IMR-90 (cell line): ENCODE measurements around the gene CCDC33. TPM values are rescaled to one million over a fixed set of nuclear protein-coding genes. Genes with fewer than 3 reads are reported as not detected.

Source experiments
- ATAC-seq: fragments of 200-7000 bp; cut with Tn5 transposase; 2 replicates; pipeline ENCODE4 v1.9.1; 2020; ENCODE audit warnings: low read depth, mild to moderate bottlenecking, moderate library complexity
- BruUV-seq: library from RNA; stranded (reverse); fragments of 400-500 nt; replicated peaks from 2 replicates; lab custom pipeline; 2021; lab: Mats Ljungman, UMichigan
- CTCF ChIA-PET: fragments of 300-600 bp; formaldehyde crosslinking; extraction: SDS; loops from one replicate; lab custom pipeline; 2021; ENCODE audit warnings: antibody characterized with exemption; lab: Yijun Ruan, JAX
- POLR2A ChIA-PET: fragments of 300-600 bp; sonication (Branson Sonifier 250); formaldehyde crosslinking; loops from one replicate; lab custom pipeline; 2022; ENCODE audit warnings: antibody characterized with exemption; ENCODE audit not compliant: unreplicated experiment; lab: Charles Lee
- DNase-seq: peaks from one replicate; pipeline ENCODE4 v3.0.0; 2013
- H2AFZ ChIP-seq: replicated peaks from 2 replicates; pipeline ENCODE3; 2013; ENCODE audit warnings: low read length, mild to moderate bottlenecking; ENCODE audit not compliant: poor library complexity
- H2AK5ac ChIP-seq: 2 replicates; pipeline ENCODE4 v1.6.1; 2013; ENCODE audit warnings: low read depth, low read length, inconsistent platforms
- H2AK9ac ChIP-seq: replicated peaks from 2 replicates; pipeline ENCODE3; 2013; ENCODE audit warnings: mild to moderate bottlenecking, low read depth, low read length, moderate library complexity; ENCODE audit not compliant: poor library complexity
- H2BK120ac ChIP-seq: 2 replicates; pipeline ENCODE4 v1.6.1; 2013; ENCODE audit warnings: low read depth, low read length, inconsistent platforms
- H2BK15ac ChIP-seq: 3 replicates; pipeline ENCODE4 v1.6.1; 2013; ENCODE audit warnings: low read depth, low read length, inconsistent platforms
- H2BK20ac ChIP-seq: 2 replicates; pipeline ENCODE4 v1.6.1; 2013; ENCODE audit warnings: low read depth, mild to moderate bottlenecking, inconsistent platforms, low read length, moderate library complexity
- H2BK5ac ChIP-seq: 2 replicates; pipeline ENCODE4 v1.6.1; 2013; ENCODE audit warnings: mild to moderate bottlenecking, low read depth, low read length, inconsistent platforms; ENCODE audit not compliant: poor library complexity, severe bottlenecking
- H3K14ac ChIP-seq: replicated peaks from 2 replicates; pipeline ENCODE4 v1.6.1; 2013; ENCODE audit warnings: low read depth, low read length, inconsistent platforms
- H3K18ac ChIP-seq: 2 replicates; pipeline ENCODE4 v1.6.1; 2013; ENCODE audit warnings: low read depth, low read length, control low read depth
- H3K23ac ChIP-seq: 2 replicates; pipeline ENCODE4 v1.6.1; 2013; ENCODE audit warnings: low read depth, low read length, inconsistent platforms
- H3K27ac ChIP-seq: 2 replicates; pipeline ENCODE4 v1.5.1; 2013; ENCODE audit warnings: mild to moderate bottlenecking, control low read depth, low read length; ENCODE audit not compliant: insufficient read depth
- H3K27me3 ChIP-seq: 2 replicates; pipeline ENCODE4 v1.6.1; 2013; ENCODE audit warnings: low read length; ENCODE audit not compliant: control insufficient read depth, insufficient read depth
- H3K36me3 ChIP-seq: 2 replicates; pipeline ENCODE4 v1.6.1; 2013; ENCODE audit warnings: low read length, mixed read lengths; ENCODE audit not compliant: control insufficient read depth, insufficient read depth
- H3K4ac ChIP-seq: 2 replicates; pipeline ENCODE4 v1.6.1; 2013; ENCODE audit warnings: low read depth, low read length, inconsistent platforms
- H3K4me1 ChIP-seq: 2 replicates; pipeline ENCODE4 v1.6.1; 2013; ENCODE audit warnings: low read length, mixed read lengths; ENCODE audit not compliant: control insufficient read depth, insufficient read depth
- H3K4me2 ChIP-seq: 2 replicates; pipeline ENCODE4 v1.6.1; 2013; ENCODE audit warnings: low read depth, mild to moderate bottlenecking, control low read depth, low read length, moderate library complexity
- H3K4me3 ChIP-seq: 2 replicates; pipeline ENCODE4 v1.5.1; 2013; ENCODE audit warnings: low read depth, mild to moderate bottlenecking, control low read depth, low read length, moderate library complexity; ENCODE audit not compliant: insufficient read depth
- H3K56ac ChIP-seq: 2 replicates; pipeline ENCODE4 v1.6.1; 2013; ENCODE audit warnings: low read length, inconsistent platforms; ENCODE audit not compliant: insufficient read depth; ENCODE audit errors: extremely low read depth
- H3K79me1 ChIP-seq, 2 experiments: 2 replicates each; pipeline ENCODE4 v1.6.1; 2013; ENCODE audit warnings: low read length in 2 of 2, inconsistent platforms in 1 of 2, low read depth in 1 of 2
- H3K9ac ChIP-seq: 2 replicates; pipeline ENCODE4 v1.6.1; 2013; ENCODE audit warnings: low read depth, low read length, control low read depth
- H3K9me1 ChIP-seq: 2 replicates; pipeline ENCODE4 v1.6.1; 2013; ENCODE audit warnings: low read length, inconsistent platforms; ENCODE audit not compliant: insufficient read depth
- H3K9me3 ChIP-seq: 2 replicates; pipeline ENCODE4 v1.6.1; 2013; ENCODE audit warnings: low read length; ENCODE audit not compliant: control insufficient read depth, insufficient read depth
- H4K20me1 ChIP-seq: 2 replicates; pipeline ENCODE4 v1.6.1; 2013; ENCODE audit warnings: low read length, inconsistent platforms; ENCODE audit not compliant: insufficient read depth
- H4K5ac ChIP-seq: 2 replicates; pipeline ENCODE4 v1.6.1; 2013; ENCODE audit warnings: mild to moderate bottlenecking, low read depth, low read length, control low read depth
- H4K8ac ChIP-seq, 2 experiments: 2 replicates each; pipeline ENCODE4 v1.6.1; 2013; ENCODE audit warnings: low read depth in 2 of 2, low read length in 2 of 2, control low read depth in 1 of 2, inconsistent platforms in 1 of 2
- H4K91ac ChIP-seq: 2 replicates; pipeline ENCODE4 v1.6.1; 2013; ENCODE audit warnings: low read depth, low read length, inconsistent platforms; ENCODE audit not compliant: insufficient read depth
- BHLHE40 ChIP-seq: fragments of 150-350 bp; IDR thresholded peaks from 2 replicates; pipeline ENCODE4 v1.6.1; 2016; ENCODE audit warnings: mild to moderate bottlenecking, low read depth, low read length
- CHD1 ChIP-seq: IDR thresholded peaks from 2 replicates; pipeline ENCODE4 v1.6.1; 2012; ENCODE audit warnings: low read depth, low read length, improper control_type of control experiment
- FOS ChIP-seq: fragments of 150-350 bp; IDR thresholded peaks from 2 replicates; pipeline ENCODE4 v1.6.1; 2016; ENCODE audit warnings: low read depth, low read length
- MAFK ChIP-seq: IDR thresholded peaks from 2 replicates; pipeline ENCODE4 v1.6.1; 2012; ENCODE audit warnings: low read depth, low read length, improper control_type of control experiment
- MAZ ChIP-seq: IDR thresholded peaks from 2 replicates; pipeline ENCODE4 v1.6.1; 2012; ENCODE audit warnings: low read depth, mild to moderate bottlenecking, low read length, improper control_type of control experiment, moderate library complexity, borderline replicate concordance
- MXI1 ChIP-seq: IDR thresholded peaks from 2 replicates; pipeline ENCODE4 v1.6.1; 2012; ENCODE audit warnings: low read depth, mild to moderate bottlenecking, low read length, moderate library complexity, borderline replicate concordance
- NFE2L2 ChIP-seq: fragments of 150-350 bp; IDR thresholded peaks from 2 replicates; pipeline ENCODE4 v1.6.1; 2016; ENCODE audit warnings: low read depth, mild to moderate bottlenecking, low read length
- POLR2A ChIP-seq: IDR thresholded peaks from 2 replicates; pipeline ENCODE4 v1.6.1; 2012; ENCODE audit warnings: mild to moderate bottlenecking, low read depth, low read length
- RAD21 ChIP-seq: IDR thresholded peaks from 2 replicates; pipeline ENCODE4 v1.6.1; 2012; ENCODE audit warnings: low read length, improper control_type of control experiment
- RCOR1 ChIP-seq: IDR thresholded peaks from 2 replicates; pipeline ENCODE4 v1.6.1; 2012; ENCODE audit warnings: mild to moderate bottlenecking, low read length, improper control_type of control experiment; ENCODE audit not compliant: insufficient replicate concordance
- RFX5 ChIP-seq: IDR thresholded peaks from 2 replicates; pipeline ENCODE4 v1.8.0; 2012; ENCODE audit warnings: low read depth, mild to moderate bottlenecking, low read length, moderate library complexity
- SMC3 ChIP-seq: fragments of 150-350 bp; IDR thresholded peaks from 2 replicates; pipeline ENCODE4 v1.6.1; 2016; ENCODE audit warnings: low read depth, mild to moderate bottlenecking, antibody characterized with exemption, low read length, moderate library complexity
- WGBS, 2 experiments: methylation state at CpG; one replicate each; pipeline versions ENCODE4 v1.1.5 to v1.1.7; 2013; ENCODE audit warnings: missing lambda C conversion rate in 2 of 2; ENCODE audit not compliant: insufficient read length in 1 of 2; ENCODE audit errors: extremely low coverage in 2 of 2; 5-methylcytosine and 5-hydroxymethylcytosine counted together
- dilution Hi-C: fragments of 300-500 bp; cut with HindIII; formaldehyde crosslinking; loops from one replicate; pipeline ENCODE4 v1.14.3; 2018; ENCODE audit warnings: low sequenced_read_pairs; ENCODE audit not compliant: unreplicated experiment
- in situ Hi-C: fragments of 300-500 bp; cut with MboI; formaldehyde crosslinking; loops from 3 replicates; pipeline ENCODE4 v1.14.3; 2019; ENCODE audit warnings: low sequenced_read_pairs, inconsistent platforms, mixed read lengths
- intact Hi-C: fragments of 100-400 bp; cut with micrococcal nuclease; formaldehyde crosslinking; loops from 2 replicates; pipeline ENCODE4 v1.10.0; 2022
- polyA plus RNA-seq, 3 experiments: library from polyadenylated mRNA; depleted of rRNA; stranded (reverse); fragments of >200 nt; gene quantifications; 2 replicates each; pipeline ENCODE4 v1.2.3, GENCODE V29; 2012; ENCODE audit warnings: low replicate concordance in 1 of 3
- total RNA-seq: library from RNA; depleted of rRNA; stranded (reverse); fragments of >200 nt; gene quantifications from 2 replicates; pipeline ENCODE4 v1.2.3, GENCODE V29; 2012
- TF ChIP-seq, protein P1 (sequence below): fragments of 150-350 bp; IDR thresholded peaks from 2 replicates; pipeline ENCODE4 v1.6.1; 2016; ENCODE audit warnings: low read depth, mild to moderate bottlenecking, low read length, moderate library complexity, borderline replicate concordance
- TF ChIP-seq, protein P2 (sequence below): fragments of 150-350 bp; IDR thresholded peaks from 2 replicates; pipeline ENCODE4 v1.6.1; 2017; ENCODE audit warnings: mild to moderate bottlenecking, antibody characterized with exemption, low read length, low read depth

Gene CCDC33
- total and polyA plus RNA-seq, 2 of the 4 experiments (the other 2 are of a cell fraction), result not detected

DNA sequence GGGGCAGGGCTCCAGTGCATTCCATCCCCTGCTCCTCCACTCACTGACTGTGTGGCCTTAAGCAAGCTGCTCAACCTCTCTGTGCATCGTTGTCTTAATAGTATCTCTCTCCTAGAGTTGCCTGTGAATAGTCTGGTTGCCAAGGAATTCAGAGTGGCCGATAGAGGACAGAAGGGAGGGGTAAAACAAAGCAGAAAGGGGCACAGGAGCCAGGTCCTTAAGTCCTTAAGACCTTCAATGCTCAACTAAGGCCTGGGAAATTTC is 145.0 kb downstream of the CCDC33 start:
- no peak overlapping the region for H4K91ac ChIP-seq
- no peak overlapping the region for H3K23ac ChIP-seq
- no peak overlapping the region for H4K5ac ChIP-seq
- no peak overlapping the region for H2AFZ ChIP-seq
- ChIA-PET CTCF (interaction anchor here (1.2 to 5.3 kb wide), 2 partner anchors 57 to 90 kb away, joined by 3 to 31 read pairs; no protein-coding TSS in a partner anchor), POLR2A (no interaction called here)
- no CpG with 5 or more reads among the region's 2 CpGs for WGBS, 2 experiments
- no peak for TF ChIP-seq NFE2L2
- TF ChIP-seq FOS, result no peak
- TF ChIP-seq, protein P1, sequence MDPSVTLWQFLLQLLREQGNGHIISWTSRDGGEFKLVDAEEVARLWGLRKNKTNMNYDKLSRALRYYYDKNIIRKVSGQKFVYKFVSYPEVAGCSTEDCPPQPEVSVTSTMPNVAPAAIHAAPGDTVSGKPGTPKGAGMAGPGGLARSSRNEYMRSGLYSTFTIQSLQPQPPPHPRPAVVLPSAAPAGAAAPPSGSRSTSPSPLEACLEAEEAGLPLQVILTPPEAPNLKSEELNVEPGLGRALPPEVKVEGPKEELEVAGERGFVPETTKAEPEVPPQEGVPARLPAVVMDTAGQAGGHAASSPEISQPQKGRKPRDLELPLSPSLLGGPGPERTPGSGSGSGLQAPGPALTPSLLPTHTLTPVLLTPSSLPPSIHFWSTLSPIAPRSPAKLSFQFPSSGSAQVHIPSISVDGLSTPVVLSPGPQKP, result no peak
- TF ChIP-seq MAZ, result no peak
- TF ChIP-seq BHLHE40, result no peak
- no peak for TF ChIP-seq CHD1
- no peak for TF ChIP-seq POLR2A
- TF ChIP-seq RAD21, result no peak
- TF ChIP-seq MAFK, result no peak
- TF ChIP-seq, protein P2, sequence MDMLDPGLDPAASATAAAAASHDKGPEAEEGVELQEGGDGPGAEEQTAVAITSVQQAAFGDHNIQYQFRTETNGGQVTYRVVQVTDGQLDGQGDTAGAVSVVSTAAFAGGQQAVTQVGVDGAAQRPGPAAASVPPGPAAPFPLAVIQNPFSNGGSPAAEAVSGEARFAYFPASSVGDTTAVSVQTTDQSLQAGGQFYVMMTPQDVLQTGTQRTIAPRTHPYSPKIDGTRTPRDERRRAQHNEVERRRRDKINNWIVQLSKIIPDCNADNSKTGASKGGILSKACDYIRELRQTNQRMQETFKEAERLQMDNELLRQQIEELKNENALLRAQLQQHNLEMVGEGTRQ, result no peak
- TF ChIP-seq RCOR1, result no peak
- no peak for TF ChIP-seq RFX5
- TF ChIP-seq MXI1, result no peak
- no peak for TF ChIP-seq SMC3
- no peak overlapping the region for H4K8ac ChIP-seq
- H2BK15ac ChIP-seq, result no peak overlapping the region
- no peak overlapping the region for H3K56ac ChIP-seq
- no peak overlapping the region for H2BK120ac ChIP-seq
- no peak overlapping the region for H2BK20ac ChIP-seq
- H3K36me3 ChIP-seq, result no peaks in the 10 kb centered on the region
- BruUV-seq, result no TSS peak
- peaks cover 0 to 5% of the 10 kb centered on the region in 2 experiments; a peak in 1 of 4 replicates for H3K79me1 ChIP-seq
- in situ Hi-C loops, result loop anchor here (5.0 kb wide), 1 partner anchor 56 kb away; no protein-coding TSS in a partner anchor
- no peak for DNase-seq
- H3K9me3 ChIP-seq, result no peaks in the 10 kb centered on the region
- no peak overlapping the region for H3K4me2 ChIP-seq
- no peak overlapping the region for H3K4ac ChIP-seq
- no peak overlapping the region for H2AK5ac ChIP-seq
- no peak overlapping the region for H3K27ac ChIP-seq
- no peak overlapping the region for H2AK9ac ChIP-seq
- peaks cover 8% of the 10 kb centered on the region; the same call in 1 of the 2 replicates for H3K9me1 ChIP-seq
- no peaks in the 10 kb centered on the region for H3K27me3 ChIP-seq
- H3K4me3 ChIP-seq, result no peak overlapping the region
- no peaks in the 10 kb centered on the region for H4K20me1 ChIP-seq
- no peak overlapping the region for H3K18ac ChIP-seq
- intact Hi-C loops, result loop anchor here (5.0 kb wide), 1 partner anchor 166 kb away; no protein-coding TSS in a partner anchor
- H3K14ac ChIP-seq, result no peak overlapping the region
- no peak overlapping the region for H2BK5ac ChIP-seq
- dilution Hi-C loops, result no loop called here
- peaks cover 4% of the 10 kb centered on the region; the same call in 1 of the 2 replicates for H3K4me1 ChIP-seq
- no peak for ATAC-seq
- no peak overlapping the region for H3K9ac ChIP-seq
